ENCODE data around the gene PCYOX1L.

- no peak for TF ChIP-seq CTCF (conservative IDR thresholded peaks at IDR 0.05)
- no peak for TF ChIP-seq EZH2 (IDR thresholded peaks at IDR 0.05; ENCODE audit: low read depth)
Measured at GRCh38 chr5:149408252-149409099, 50.6 kb downstream of the PCYOX1L start.

Data from PC-9 (cell line).